Esophagus squamous epithelium (tissue), 5 donors: ENCODE results near the gene MUC4. TPM values are rescaled to one million over a fixed set of nuclear protein-coding genes. Genes with fewer than 3 reads are reported as not detected.

Experiments
- DNase-seq: peaks from one replicate; lab custom pipeline; 2025; lab: John Stamatoyannopoulos, UW
- H3K27ac ChIP-seq, 4 donors: fragments of 200-600 bp; sonication (generic); one replicate each; pipeline ENCODE4 v1.5.1; 2016 to 2019; ENCODE audit warnings: mild to moderate bottlenecking in 1 of 4
- H3K27me3 ChIP-seq, 4 donors: fragments of 200-600 bp; sonication (generic); 1 replicate in 3 of 4; 2 replicates in 1 of 4; pipeline versions ENCODE4 v1.5.1 to v1.6.0; 2017 to 2021; ENCODE audit warnings: antibody characterized with exemption in 1 of 4
- H3K36me3 ChIP-seq, 3 donors: fragments of 200-600 bp; sonication (generic); one replicate each; pipeline ENCODE4 v1.5.1; 2016 to 2019
- H3K4me1 ChIP-seq, 3 donors: fragments of 200-600 bp; sonication (generic); one replicate each; pipeline ENCODE4 v1.5.1; 2017 to 2019
- H3K4me3 ChIP-seq, 4 donors: fragments of 200-600 bp; sonication (generic); 1 replicate in 3 of 4; 2 replicates in 1 of 4; pipeline ENCODE4 v1.5.1; 2016 to 2019; ENCODE audit warnings: mild to moderate bottlenecking in 2 of 4, moderate library complexity in 1 of 4
- H3K9me3 ChIP-seq, 3 donors: fragments of 200-600 bp; sonication (generic); one replicate each; pipeline ENCODE4 v1.5.1; 2016 to 2019
- CTCF ChIP-seq, 6 experiments: fragments of 450-650 bp in 4 of 6; fragments of 200-600 bp in 2 of 6; sonication (generic) in 2 of 6; IDR thresholded peaks; one replicate each; pipeline ENCODE4 v1.5.1; 2016 to 2019; ENCODE audit warnings: antibody characterized with exemption in 6 of 6, mild to moderate bottlenecking in 4 of 6, moderate library complexity in 4 of 6
- POLR2A ChIP-seq, 4 donors: fragments of 450-650 bp; IDR thresholded peaks; one replicate each; pipeline ENCODE4 v1.6.1; 2017; ENCODE audit warnings: antibody characterized with exemption in 4 of 4, mild to moderate bottlenecking in 4 of 4, moderate library complexity in 3 of 4
- WGBS, 2 donors: methylation state at CpG; one replicate each; pipeline ENCODE4 v1.1.5; 2018; 5-methylcytosine and 5-hydroxymethylcytosine counted together
- intact Hi-C: fragments of 100-400 bp; cut with DNase I; formaldehyde crosslinking; loops from one replicate; pipeline ENCODE4 v1.15.0; 2022
- total RNA-seq, 4 donors: library from RNA; depleted of rRNA; stranded (reverse); fragments of >200 nt; gene quantifications; one replicate each; pipeline ENCODE4 v1.1.0, GENCODE V29; 2016
- donor health status: DM: yes; HTN: yes; CAD: no.

Gene MUC4
- total RNA-seq, 4 donors from 2014 or later: 11.1 to 51.6 (median 32.2) TPM

- no peaks in the 10 kb centered on the region for H3K36me3 ChIP-seq
- no peaks in the 10 kb centered on the region for H3K4me1 ChIP-seq
- WGBS, 2 donors: 86 to 89% methylated on average over 13 to 14 of the region's 14 CpGs
- no peak for DNase-seq
- H3K27me3 ChIP-seq: peaks cover 0 to 19% (median 0%) of the 10 kb centered on the region in 4 donors
- TF ChIP-seq POLR2A (IDR thresholded peaks at IDR 0.05) (no peak), CTCF (IDR thresholded peaks at IDR 0.05) (no peak)
- H3K4me3 ChIP-seq: no peak overlapping the region
- intact Hi-C loops: no loop called here
- H3K9me3 ChIP-seq: no peaks in the 10 kb centered on the region
- peak overlapping the region in 3 of 4 donors; percentile 9 to 55 (median 25) for H3K27ac ChIP-seq
Observed at GRCh38 chr3:195835791-195836190, 24.1 kb upstream of the MUC4 start.

GRCh38 chr3:195834675-195835583 is 23.2 kb upstream of the MUC4 start:
- H3K4me3 ChIP-seq: no peak overlapping the region

DNA sequence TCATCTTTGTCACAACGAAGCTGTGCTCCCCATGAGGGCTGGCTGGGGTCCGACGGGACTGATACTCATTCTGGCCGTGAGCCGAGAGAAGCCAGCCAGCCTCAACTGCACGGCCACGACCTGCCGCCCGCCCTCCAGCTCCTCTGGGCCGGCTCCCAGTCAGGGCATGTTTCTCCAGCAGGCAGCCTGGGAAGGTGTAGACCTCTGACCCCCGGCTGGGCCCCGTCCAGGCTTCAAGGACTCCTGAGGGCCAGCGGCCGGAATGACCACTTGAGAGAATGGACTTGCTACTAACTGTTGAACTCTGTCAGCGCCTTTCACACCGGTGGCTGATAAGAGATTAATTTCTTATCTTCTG is 18.1 kb upstream of the MUC4 start:
- peak overlapping the region in 2 of 4 donors; percentile 34 to 43 for H3K27ac ChIP-seq
- WGBS, 2 donors: 69 to 94% methylated on average over 3 to 4 of the region's 16 CpGs
- intact Hi-C loops: no loop called here
- peaks cover 0 to 20% (median 0%) of the 10 kb centered on the region in 3 donors for H3K4me1 ChIP-seq
- DNase-seq: no peak
- peaks cover 0 to 12% (median 0%) of the 10 kb centered on the region in 4 donors for H3K27me3 ChIP-seq
- H3K4me3 ChIP-seq: no peak overlapping the region
- TF ChIP-seq CTCF (IDR thresholded peaks at IDR 0.05) (no peak), POLR2A (IDR thresholded peaks at IDR 0.05) (no peak)
- H3K36me3 ChIP-seq: no peaks in the 10 kb centered on the region
- no peaks in the 10 kb centered on the region for H3K9me3 ChIP-seq

More at GRCh38 chr3:195834675-195835583, 23.2 kb upstream of the MUC4 start:
- H3K36me3 ChIP-seq: no peaks in the 10 kb centered on the region
- H3K27me3 ChIP-seq: peaks cover 0 to 19% (median 0%) of the 10 kb centered on the region in 4 donors
- intact Hi-C loops: no loop called here
- no peaks in the 10 kb centered on the region for H3K9me3 ChIP-seq
- 67 to 87% methylated on average over 6 to 15 of the region's 29 CpGs for WGBS, 2 donors
- peaks cover 0 to 1% (median 0%) of the 10 kb centered on the region in 3 donors for H3K4me1 ChIP-seq
- peak overlapping the region in 3 of 4 donors; percentile 21 to 65 (median 22) for H3K27ac ChIP-seq
- DNase-seq: no peak
- no peak for TF ChIP-seq CTCF (IDR thresholded peaks at IDR 0.05)
- TF ChIP-seq POLR2A (IDR thresholded peaks at IDR 0.05): no peak

DNA sequence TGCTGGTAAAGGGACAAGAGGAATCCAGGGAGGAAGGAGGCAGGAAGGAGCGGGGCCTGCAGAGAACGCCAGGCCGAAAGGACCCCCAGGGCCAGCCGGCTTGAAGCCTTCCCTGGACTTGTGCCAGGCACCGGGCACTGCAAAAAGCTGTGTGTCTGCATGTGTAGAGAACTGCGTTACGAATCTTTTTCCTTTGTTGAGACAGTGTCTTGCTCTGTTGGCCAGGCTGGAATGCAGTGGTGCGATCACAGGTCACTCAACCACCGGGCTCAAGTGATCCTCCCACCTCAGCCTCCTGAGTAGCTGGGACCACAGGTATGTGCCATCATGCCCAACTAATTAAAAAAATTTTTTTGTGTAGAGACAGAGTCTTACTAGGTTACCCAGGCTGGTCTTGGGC is 17.0 kb upstream of the MUC4 start:
- H3K27me3 ChIP-seq: peaks cover 0 to 17% (median 0%) of the 10 kb centered on the region in 4 donors
- no peaks in the 10 kb centered on the region for H3K36me3 ChIP-seq
- TF ChIP-seq CTCF (IDR thresholded peaks at IDR 0.05) (no peak), POLR2A (IDR thresholded peaks at IDR 0.05) (no peak)
- peak overlapping the region in 1 of 4 donors; percentile 43 for H3K27ac ChIP-seq
- intact Hi-C loops: no loop called here
- H3K4me1 ChIP-seq: peaks cover 0 to 25% (median 3%) of the 10 kb centered on the region in 3 donors
- no peak for DNase-seq
- no peak overlapping the region for H3K4me3 ChIP-seq
- 55 to 79% methylated on average over 6 to 9 of the region's 9 CpGs for WGBS, 2 donors
- no peaks in the 10 kb centered on the region for H3K9me3 ChIP-seq
